ENCODE measurements around the gene OPHN1.
"Not testable (repeated sequence)": the region's sequence is repeated elsewhere in the genome, so short reads cannot be mapped to it uniquely, and the experiment has no call there.

The OPHN1 gene

GRCh38 chrX:68307769-68308168 is 125.5 kb downstream of the OPHN1 start:
- Histone ChIP-seq H3K36me3 (ENCODE audit: insufficient read depth, low read length) (no peaks in the 10 kb centered on the region), H3K27me3 (ENCODE audit: insufficient read depth, low read length) (no peaks in the 10 kb centered on the region), H3K79me2 (ENCODE audit: control insufficient read depth, insufficient read depth, low read length, unreplicated experiment) (no peaks in the 10 kb centered on the region), H2AFZ (ENCODE audit: low read length, unreplicated experiment) (no peak overlapping the region), H3K27ac (ENCODE audit: low read depth, low read length) (no peak overlapping the region), H3K4me3 (ENCODE audit: low read depth, low read length) (no peak overlapping the region), H3K4me1 (ENCODE audit: control insufficient read depth, insufficient read depth, low read length, unreplicated experiment) (peaks cover 4% of the 10 kb centered on the region)

- no peak overlapping the region for H3K27ac ChIP-seq (ENCODE audit: low read depth, low read length)
- H3K36me3 ChIP-seq (ENCODE audit: insufficient read depth, low read length) = no peaks in the 10 kb centered on the region
- H3K27me3 ChIP-seq (ENCODE audit: insufficient read depth, low read length) = no peaks in the 10 kb centered on the region
- peaks cover 4% of the 10 kb centered on the region for H3K4me1 ChIP-seq (ENCODE audit: control insufficient read depth, insufficient read depth, low read length, unreplicated experiment)
- H3K79me2 ChIP-seq (ENCODE audit: control insufficient read depth, insufficient read depth, low read length, unreplicated experiment) = no peaks in the 10 kb centered on the region
- no peak overlapping the region for H2AFZ ChIP-seq (ENCODE audit: low read length, unreplicated experiment)
- no peak overlapping the region for H3K4me3 ChIP-seq (ENCODE audit: low read depth, low read length)
Measured at GRCh38 chrX:68304602-68305001, 128.7 kb downstream of the OPHN1 start.

- no peaks in the 10 kb centered on the region for H3K36me3 ChIP-seq (ENCODE audit: insufficient read depth, low read length)
- H3K4me3 ChIP-seq (ENCODE audit: low read depth, low read length) = no peak overlapping the region
- no peaks in the 10 kb centered on the region for H3K79me2 ChIP-seq (ENCODE audit: control insufficient read depth, insufficient read depth, low read length, unreplicated experiment)
- H3K27me3 ChIP-seq (ENCODE audit: insufficient read depth, low read length) = no peaks in the 10 kb centered on the region
- no peak overlapping the region for H3K27ac ChIP-seq (ENCODE audit: low read depth, low read length)
- H3K4me1 ChIP-seq (ENCODE audit: control insufficient read depth, insufficient read depth, low read length, unreplicated experiment) = no peaks in the 10 kb centered on the region
- H2AFZ ChIP-seq (ENCODE audit: low read length, unreplicated experiment) = no peak overlapping the region
Measured at GRCh38 chrX:68299898-68300297, 133.4 kb downstream of the OPHN1 start.

- no peak overlapping the region for H3K4me3 ChIP-seq (ENCODE audit: low read depth, low read length)
- no peaks in the 10 kb centered on the region for H3K79me2 ChIP-seq (ENCODE audit: control insufficient read depth, insufficient read depth, low read length, unreplicated experiment)
- no peaks in the 10 kb centered on the region for H3K36me3 ChIP-seq (ENCODE audit: insufficient read depth, low read length)
- no peak overlapping the region for H2AFZ ChIP-seq (ENCODE audit: low read length, unreplicated experiment)
- no peaks in the 10 kb centered on the region for H3K27me3 ChIP-seq (ENCODE audit: insufficient read depth, low read length)
- no peak overlapping the region for H3K27ac ChIP-seq (ENCODE audit: low read depth, low read length)
- H3K4me1 ChIP-seq (ENCODE audit: control insufficient read depth, insufficient read depth, low read length, unreplicated experiment) = no peaks in the 10 kb centered on the region
Measured at GRCh38 chrX:68292471-68292870, 140.8 kb downstream of the OPHN1 start.

- Histone ChIP-seq H3K4me1 (ENCODE audit: control insufficient read depth, insufficient read depth, low read length, unreplicated experiment) (no peaks in the 10 kb centered on the region), H3K79me2 (ENCODE audit: control insufficient read depth, insufficient read depth, low read length, unreplicated experiment) (no peaks in the 10 kb centered on the region), H3K27ac (ENCODE audit: low read depth, low read length) (no peak overlapping the region), H3K4me3 (ENCODE audit: low read depth, low read length) (no peak overlapping the region), H3K36me3 (ENCODE audit: insufficient read depth, low read length) (no peaks in the 10 kb centered on the region), H2AFZ (ENCODE audit: low read length, unreplicated experiment) (no peak overlapping the region), H3K27me3 (ENCODE audit: insufficient read depth, low read length) (no peaks in the 10 kb centered on the region)
Measured at GRCh38 chrX:68288127-68288526, 145.2 kb downstream of the OPHN1 start.

GRCh38 chrX:68287419-68287818 is 145.9 kb downstream of the OPHN1 start:
- no peaks in the 10 kb centered on the region for H3K79me2 ChIP-seq (ENCODE audit: control insufficient read depth, insufficient read depth, low read length, unreplicated experiment)
- no peaks in the 10 kb centered on the region for H3K36me3 ChIP-seq (ENCODE audit: insufficient read depth, low read length)
- no peak overlapping the region for H3K27ac ChIP-seq (ENCODE audit: low read depth, low read length)
- no peaks in the 10 kb centered on the region for H3K27me3 ChIP-seq (ENCODE audit: insufficient read depth, low read length)
- H3K4me1 ChIP-seq (ENCODE audit: control insufficient read depth, insufficient read depth, low read length, unreplicated experiment) = no peaks in the 10 kb centered on the region
- H2AFZ ChIP-seq (ENCODE audit: low read length, unreplicated experiment) = no peak overlapping the region
- H3K4me3 ChIP-seq (ENCODE audit: low read depth, low read length) = no peak overlapping the region

- Histone ChIP-seq H3K4me3 (ENCODE audit: low read depth, low read length) (no peak overlapping the region), H3K27me3 (ENCODE audit: insufficient read depth, low read length) (no peaks in the 10 kb centered on the region), H3K36me3 (ENCODE audit: insufficient read depth, low read length) (no peaks in the 10 kb centered on the region), H2AFZ (ENCODE audit: low read length, unreplicated experiment) (no peak overlapping the region), H3K4me1 (ENCODE audit: control insufficient read depth, insufficient read depth, low read length, unreplicated experiment) (no peaks in the 10 kb centered on the region), H3K27ac (ENCODE audit: low read depth, low read length) (no peak overlapping the region), H3K79me2 (ENCODE audit: control insufficient read depth, insufficient read depth, low read length, unreplicated experiment) (no peaks in the 10 kb centered on the region)
Measured at GRCh38 chrX:68286980-68287379, 146.3 kb downstream of the OPHN1 start.

- Histone ChIP-seq H3K4me1 (ENCODE audit: control insufficient read depth, insufficient read depth, low read length, unreplicated experiment) (no peaks in the 10 kb centered on the region), H3K27me3 (ENCODE audit: insufficient read depth, low read length) (no peaks in the 10 kb centered on the region), H3K79me2 (ENCODE audit: control insufficient read depth, insufficient read depth, low read length, unreplicated experiment) (no peaks in the 10 kb centered on the region), H3K4me3 (ENCODE audit: low read depth, low read length) (no peak overlapping the region), H3K36me3 (ENCODE audit: insufficient read depth, low read length) (no peaks in the 10 kb centered on the region), H2AFZ (ENCODE audit: low read length, unreplicated experiment) (no peak overlapping the region), H3K27ac (ENCODE audit: low read depth, low read length) (no peak overlapping the region)
Measured at GRCh38 chrX:68286076-68286475, 147.2 kb downstream of the OPHN1 start.

- Histone ChIP-seq H2AFZ (ENCODE audit: low read length, unreplicated experiment) (no peak overlapping the region), H3K27ac (ENCODE audit: low read depth, low read length) (no peak overlapping the region), H3K36me3 (ENCODE audit: insufficient read depth, low read length) (no peaks in the 10 kb centered on the region), H3K27me3 (ENCODE audit: insufficient read depth, low read length) (no peaks in the 10 kb centered on the region), H3K4me1 (ENCODE audit: control insufficient read depth, insufficient read depth, low read length, unreplicated experiment) (no peaks in the 10 kb centered on the region), H3K4me3 (ENCODE audit: low read depth, low read length) (no peak overlapping the region), H3K79me2 (ENCODE audit: control insufficient read depth, insufficient read depth, low read length, unreplicated experiment) (no peaks in the 10 kb centered on the region)
Measured at GRCh38 chrX:68284281-68284904, 148.9 kb downstream of the OPHN1 start.

- H2AFZ ChIP-seq (ENCODE audit: low read length, unreplicated experiment) = no peak overlapping the region
- H3K4me1 ChIP-seq (ENCODE audit: control insufficient read depth, insufficient read depth, low read length, unreplicated experiment) = no peaks in the 10 kb centered on the region
- H3K36me3 ChIP-seq (ENCODE audit: insufficient read depth, low read length) = no peaks in the 10 kb centered on the region
- H3K27ac ChIP-seq (ENCODE audit: low read depth, low read length) = no peak overlapping the region
- no peaks in the 10 kb centered on the region for H3K27me3 ChIP-seq (ENCODE audit: insufficient read depth, low read length)
- no peak overlapping the region for H3K4me3 ChIP-seq (ENCODE audit: low read depth, low read length)
- H3K79me2 ChIP-seq (ENCODE audit: control insufficient read depth, insufficient read depth, low read length, unreplicated experiment) = no peaks in the 10 kb centered on the region
Measured at GRCh38 chrX:68273887-68274286, 159.4 kb downstream of the OPHN1 start.

- H3K79me2 ChIP-seq (ENCODE audit: control insufficient read depth, insufficient read depth, low read length, unreplicated experiment); H3K27me3 ChIP-seq (ENCODE audit: insufficient read depth, low read length); H2AFZ ChIP-seq (ENCODE audit: low read length, unreplicated experiment); H3K4me3 ChIP-seq (ENCODE audit: low read depth, low read length); H3K36me3 ChIP-seq (ENCODE audit: insufficient read depth, low read length); H3K4me1 ChIP-seq (ENCODE audit: control insufficient read depth, insufficient read depth, low read length, unreplicated experiment); H3K27ac ChIP-seq (ENCODE audit: low read depth, low read length): not testable (repeated sequence)
Measured at GRCh38 chrX:68264793-68265192, 168.5 kb downstream of the OPHN1 start.

Data from ACC112 (cell line).